Activated CD8-positive, alpha-beta memory T cell treated with anti-CD3 and anti-CD28 coated beads for 36 hours (primary cell): ENCODE data around the gene SEMA3A. TPM values are rescaled to one million over a fixed set of nuclear protein-coding genes. Genes with fewer than 3 reads are reported as not detected.
"Not testable (repeated sequence)": the region's sequence is repeated elsewhere in the genome, so short reads cannot be mapped to it uniquely, and the experiment has no call there.

ENCODE experiments used
- CTCF ChIA-PET: fragments of 350-600 bp; sonication (Branson Sonifier 250); formaldehyde crosslinking; loops from one replicate; lab custom pipeline; 2021; ENCODE audit warnings: antibody characterized with exemption; lab: Charles Lee
- POLR2A ChIA-PET: fragments of 350-600 bp; sonication (Branson Sonifier 250); formaldehyde crosslinking; loops from one replicate; lab custom pipeline; 2021; ENCODE audit warnings: antibody characterized with exemption; lab: Charles Lee
- total RNA-seq, 2 experiments: library from RNA; stranded (reverse); gene quantifications; one replicate each; pipeline ENCODE4 v1.2.3, GENCODE V29; 2021

The SEMA3A gene
- total RNA-seq, 2 experiments from 2014 or later = 0.06 to 0.17 TPM

GRCh38 chr7:84162125-84162524 is 32.5 kb downstream of the SEMA3A start:
- ChIA-PET POLR2A (no interaction called here), CTCF (no interaction called here)

GRCh38 chr7:84161398-84161797 is 33.2 kb downstream of the SEMA3A start:
- ChIA-PET POLR2A (no interaction called here), CTCF (no interaction called here)

GRCh38 chr7:84159435-84159834 is 35.2 kb downstream of the SEMA3A start:
- ChIA-PET POLR2A (no interaction called here), CTCF (no interaction called here)

GRCh38 chr7:84157171-84157570 is 37.4 kb downstream of the SEMA3A start:
- ChIA-PET POLR2A (no interaction called here), CTCF (no interaction called here)

- ChIA-PET CTCF (no interaction called here), POLR2A (no interaction called here)
Observed at GRCh38 chr7:84154991-84155781, 39.4 kb downstream of the SEMA3A start.

GRCh38 chr7:84152995-84153394 is 41.6 kb downstream of the SEMA3A start:
- CTCF ChIA-PET = no interaction called here
- POLR2A ChIA-PET = no interaction called here

- POLR2A ChIA-PET = not testable (repeated sequence)
- CTCF ChIA-PET = interaction anchor here (0.6 kb wide), 1 partner anchor 926 kb away, joined by 4 read pairs; no protein-coding TSS in a partner anchor
Observed at GRCh38 chr7:84150370-84150769, 44.2 kb downstream of the SEMA3A start.

GRCh38 chr7:84149573-84149972 is 45.0 kb downstream of the SEMA3A start:
- POLR2A ChIA-PET = no interaction called here
- CTCF ChIA-PET = no interaction called here

GRCh38 chr7:84145892-84146291 is 48.7 kb downstream of the SEMA3A start:
- CTCF ChIA-PET = no interaction called here
- POLR2A ChIA-PET = no interaction called here

GRCh38 chr7:84144935-84145334 is 49.7 kb downstream of the SEMA3A start:
- POLR2A ChIA-PET = no interaction called here

GRCh38 chr7:84144480-84144879 is 50.1 kb downstream of the SEMA3A start:
- CTCF ChIA-PET = no interaction called here
- POLR2A ChIA-PET = no interaction called here

More at GRCh38 chr7:84144935-84145334, 49.7 kb downstream of the SEMA3A start:
- CTCF ChIA-PET = no interaction called here

GRCh38 chr7:84142726-84143125 is 51.9 kb downstream of the SEMA3A start:
- CTCF ChIA-PET = no interaction called here
- POLR2A ChIA-PET = no interaction called here

- ChIA-PET POLR2A (no interaction called here), CTCF (no interaction called here)
Observed at GRCh38 chr7:84139986-84140729, 54.4 kb downstream of the SEMA3A start.

- ChIA-PET CTCF (no interaction called here), POLR2A (no interaction called here)
Observed at GRCh38 chr7:84138411-84138810, 56.2 kb downstream of the SEMA3A start.

GRCh38 chr7:84137812-84138211 is 56.8 kb downstream of the SEMA3A start:
- POLR2A ChIA-PET = no interaction called here
- CTCF ChIA-PET = no interaction called here

- ChIA-PET POLR2A (no interaction called here), CTCF (no interaction called here)
Observed at GRCh38 chr7:84136809-84137208, 57.8 kb downstream of the SEMA3A start.

- ChIA-PET CTCF (no interaction called here), POLR2A (no interaction called here)
Observed at GRCh38 chr7:84136336-84136735, 58.3 kb downstream of the SEMA3A start.

GRCh38 chr7:84134169-84134568 is 60.4 kb downstream of the SEMA3A start:
- ChIA-PET CTCF (no interaction called here), POLR2A (no interaction called here)

GRCh38 chr7:84125654-84126053 is 68.9 kb downstream of the SEMA3A start:
- POLR2A ChIA-PET = no interaction called here
- CTCF ChIA-PET = no interaction called here

- ChIA-PET CTCF (no interaction called here), POLR2A (no interaction called here)
Observed at GRCh38 chr7:84123965-84124547, 70.5 kb downstream of the SEMA3A start.
